Stimulated activated CD4-positive, alpha-beta T cell treated with anti-CD3 and anti-CD28 coated beads, Interleukin-1b, Interleukin-23, amount 100 ng/mL, for 4 hours (primary cell): Measurements from ENCODE around the gene COMTD1.
"Not testable (repeated sequence)": the region's sequence is repeated elsewhere in the genome, so short reads cannot be mapped to it uniquely, and the experiment has no call there.

ENCODE experiments used
- DNase-seq, 2 donors: peaks; one replicate each; pipeline ENCODE4 v3.0.0-alpha.2; 2020; ENCODE audit warnings: low read depth in 2 of 2

Gene COMTD1

GRCh38 chr10:75223507-75223906 is 12.2 kb downstream of the COMTD1 start:
- DNase-seq = no peak

- DNase-seq = not testable (repeated sequence)
Measured at GRCh38 chr10:75221492-75221891, 14.3 kb downstream of the COMTD1 start.

GRCh38 chr10:75220274-75220673 is 15.5 kb downstream of the COMTD1 start:
- DNase-seq = no peak

- no peak for DNase-seq
Measured at GRCh38 chr10:75212343-75212742, 23.4 kb downstream of the COMTD1 start.

GRCh38 chr10:75211007-75211691 is 24.6 kb downstream of the COMTD1 start:
- peak in 1 of 2 donors; percentile 10 for DNase-seq

GRCh38 chr10:75210282-75211006 is 25.3 kb downstream of the COMTD1 start, which contains the start of gene VDAC2:
TSS of gene VDAC2 (plus strand) at chr10:75210796. CDS start at chr10:75211159, 363 bp downstream.
- DNase-seq = peak; percentile 95

- DNase-seq = peak; percentile 61 to 62
Measured at GRCh38 chr10:75209921-75210281, 25.9 kb downstream of the COMTD1 start.

GRCh38 chr10:75209086-75209920 is 26.5 kb downstream of the COMTD1 start:
- DNase-seq = no peak

GRCh38 chr10:75208181-75208580 is 27.6 kb downstream of the COMTD1 start:
- no peak for DNase-seq

- no peak for DNase-seq
Measured at GRCh38 chr10:75207857-75208144, 28.0 kb downstream of the COMTD1 start.

- no peak for DNase-seq
Measured at GRCh38 chr10:75207079-75207856, 28.5 kb downstream of the COMTD1 start.

- DNase-seq = not testable (repeated sequence)
Measured at GRCh38 chr10:75206638-75207037, 29.1 kb downstream of the COMTD1 start.

- DNase-seq = no peak
Measured at GRCh38 chr10:75205908-75206307, 29.8 kb downstream of the COMTD1 start.

GRCh38 chr10:75203724-75204123 is 32.0 kb downstream of the COMTD1 start:
- DNase-seq = no peak

- DNase-seq = not testable (repeated sequence)
Measured at GRCh38 chr10:75203046-75203620, 32.6 kb downstream of the COMTD1 start.

- no peak for DNase-seq
Measured at GRCh38 chr10:75202321-75203045, 33.3 kb downstream of the COMTD1 start.

GRCh38 chr10:75201793-75202307 is 33.9 kb downstream of the COMTD1 start:
- DNase-seq = no peak

GRCh38 chr10:75199949-75200348 is 35.8 kb downstream of the COMTD1 start:
- not testable (repeated sequence) for DNase-seq

- no peak for DNase-seq
Measured at GRCh38 chr10:75197906-75198305, 37.9 kb downstream of the COMTD1 start.

- no peak for DNase-seq
Measured at GRCh38 chr10:75197066-75197465, 38.7 kb downstream of the COMTD1 start.
